Embryonic facial prominence (tissue), 1 donor: ENCODE results near the gene CSF2RB.

ENCODE experiments used
- DNase-seq: peaks from one replicate; pipeline ENCODE4 v3.0.0-alpha.2; 2016; ENCODE audit errors: extremely low spot score

The CSF2RB gene

GRCh38 chr22:36921309-36922104 lies 8.1 kb downstream of the CSF2RB start:
- DNase-seq: no peak

DNA sequence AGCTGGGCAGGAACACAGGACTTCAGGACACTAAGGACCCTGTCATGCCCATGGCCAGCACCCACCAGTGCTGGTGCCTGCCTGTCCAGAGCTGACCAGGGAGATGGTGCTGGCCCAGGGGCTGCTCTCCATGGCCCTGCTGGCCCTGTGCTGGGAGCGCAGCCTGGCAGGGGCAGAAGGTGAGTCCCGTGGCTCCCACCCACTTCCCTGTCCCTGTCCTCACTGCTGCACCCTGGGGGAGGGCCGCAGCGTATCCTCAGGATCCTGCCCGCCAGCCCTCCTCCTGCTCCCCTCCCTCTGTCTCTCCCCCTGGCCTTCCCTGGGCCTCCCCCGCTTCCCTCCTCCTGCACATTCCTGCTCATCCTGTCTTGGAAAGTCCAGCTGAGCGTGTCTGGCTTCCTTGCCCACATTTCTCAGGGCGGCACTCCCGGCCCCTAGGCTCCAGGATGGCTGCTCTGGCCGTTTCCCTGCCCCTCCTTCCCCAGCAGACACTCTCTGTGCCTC lies 8.7 kb downstream of the CSF2RB start:
- no peak for DNase-seq

- no peak for DNase-seq
Observed at GRCh38 chr22:36922711-36923110, 9.3 kb downstream of the CSF2RB start.

DNA sequence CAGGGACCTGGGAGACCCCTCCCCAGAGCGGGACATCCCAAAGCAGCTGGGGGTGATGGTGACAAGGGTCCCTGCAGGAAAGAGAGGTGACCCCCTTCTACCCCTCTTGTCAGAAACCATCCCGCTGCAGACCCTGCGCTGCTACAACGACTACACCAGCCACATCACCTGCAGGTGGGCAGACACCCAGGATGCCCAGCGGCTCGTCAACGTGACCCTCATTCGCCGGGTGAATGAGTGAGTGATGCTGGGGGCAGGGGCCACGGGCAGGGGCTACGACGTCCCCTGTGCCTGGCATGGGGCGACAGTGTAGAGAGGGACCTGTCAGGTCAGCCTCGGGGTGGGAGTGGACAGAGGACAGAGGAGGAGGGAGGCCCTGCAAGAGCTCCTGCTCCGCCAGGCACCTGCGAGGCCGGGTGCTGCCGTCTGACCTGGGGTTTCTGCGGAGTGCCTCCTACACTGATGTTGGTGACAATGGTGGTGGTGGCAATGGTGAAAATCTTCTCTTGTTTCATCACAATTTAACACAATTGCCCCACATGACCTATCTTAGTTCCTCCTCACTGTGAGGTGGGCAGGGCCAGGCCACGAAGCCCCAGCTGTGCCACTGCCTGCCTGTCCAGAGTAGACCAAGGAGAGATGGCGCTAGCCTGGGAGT lies 9.8 kb downstream of the CSF2RB start:
- no peak for DNase-seq

DNA sequence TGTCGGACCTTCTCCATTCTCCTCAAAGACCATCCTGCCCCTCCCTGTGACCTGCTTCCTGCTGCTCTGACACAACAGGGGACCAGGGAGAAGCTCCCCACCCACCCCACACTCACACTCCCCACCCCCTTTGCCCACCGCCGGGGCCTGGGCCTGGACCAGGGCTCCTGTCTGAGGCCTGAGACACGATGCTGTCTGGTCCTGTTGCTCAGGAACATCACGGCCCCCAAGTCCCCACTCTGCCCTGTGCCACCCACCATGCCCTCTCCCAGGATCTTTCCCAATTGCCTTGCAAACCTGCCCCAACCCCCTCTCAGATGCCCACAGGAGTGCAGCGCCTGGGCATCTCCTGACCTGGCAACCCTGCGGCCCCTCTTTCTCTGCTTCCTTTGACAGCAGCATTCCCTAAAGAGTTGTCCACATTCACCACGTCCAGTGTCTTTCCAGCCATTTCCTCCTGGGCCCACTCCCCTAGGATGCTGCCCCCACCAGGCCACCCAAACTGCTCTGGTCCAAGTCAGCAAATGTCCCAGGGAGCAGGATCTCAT lies 10.8 kb downstream of the CSF2RB start:
- DNase-seq: no peak

- no peak for DNase-seq
Observed at GRCh38 chr22:36925388-36926290, 12.2 kb downstream of the CSF2RB start.

GRCh38 chr22:36926309-36926708 lies 12.9 kb downstream of the CSF2RB start:
- no peak for DNase-seq

GRCh38 chr22:36926721-36927435 lies 13.4 kb downstream of the CSF2RB start:
- DNase-seq: no peak

- DNase-seq: no peak
Observed at GRCh38 chr22:36927671-36928070, 14.2 kb downstream of the CSF2RB start.

DNA sequence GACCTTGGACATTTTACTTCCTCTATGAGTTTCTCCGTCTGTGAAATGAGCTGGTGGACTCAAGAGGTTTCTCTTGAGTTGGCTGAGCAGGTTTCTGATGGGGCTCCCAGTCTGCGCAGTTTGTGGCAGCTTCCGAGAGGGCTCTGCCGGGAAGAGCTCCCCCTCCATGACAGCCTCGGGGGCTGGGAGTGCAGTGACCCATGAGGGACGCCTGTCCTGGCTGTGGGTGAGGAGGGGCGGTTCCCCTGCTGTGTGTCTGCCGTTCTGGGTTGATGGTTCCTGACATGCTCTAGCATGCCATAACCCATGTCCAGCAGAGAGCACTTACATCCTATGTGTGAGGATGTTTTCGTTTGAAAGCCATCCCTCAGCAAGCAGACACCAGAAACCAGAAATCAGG lies 14.8 kb downstream of the CSF2RB start:
- DNase-seq: no peak

GRCh38 chr22:36928786-36929535 lies 15.5 kb downstream of the CSF2RB start:
- no peak for DNase-seq

- DNase-seq: no peak
Observed at GRCh38 chr22:36929621-36930020, 16.2 kb downstream of the CSF2RB start.

DNA sequence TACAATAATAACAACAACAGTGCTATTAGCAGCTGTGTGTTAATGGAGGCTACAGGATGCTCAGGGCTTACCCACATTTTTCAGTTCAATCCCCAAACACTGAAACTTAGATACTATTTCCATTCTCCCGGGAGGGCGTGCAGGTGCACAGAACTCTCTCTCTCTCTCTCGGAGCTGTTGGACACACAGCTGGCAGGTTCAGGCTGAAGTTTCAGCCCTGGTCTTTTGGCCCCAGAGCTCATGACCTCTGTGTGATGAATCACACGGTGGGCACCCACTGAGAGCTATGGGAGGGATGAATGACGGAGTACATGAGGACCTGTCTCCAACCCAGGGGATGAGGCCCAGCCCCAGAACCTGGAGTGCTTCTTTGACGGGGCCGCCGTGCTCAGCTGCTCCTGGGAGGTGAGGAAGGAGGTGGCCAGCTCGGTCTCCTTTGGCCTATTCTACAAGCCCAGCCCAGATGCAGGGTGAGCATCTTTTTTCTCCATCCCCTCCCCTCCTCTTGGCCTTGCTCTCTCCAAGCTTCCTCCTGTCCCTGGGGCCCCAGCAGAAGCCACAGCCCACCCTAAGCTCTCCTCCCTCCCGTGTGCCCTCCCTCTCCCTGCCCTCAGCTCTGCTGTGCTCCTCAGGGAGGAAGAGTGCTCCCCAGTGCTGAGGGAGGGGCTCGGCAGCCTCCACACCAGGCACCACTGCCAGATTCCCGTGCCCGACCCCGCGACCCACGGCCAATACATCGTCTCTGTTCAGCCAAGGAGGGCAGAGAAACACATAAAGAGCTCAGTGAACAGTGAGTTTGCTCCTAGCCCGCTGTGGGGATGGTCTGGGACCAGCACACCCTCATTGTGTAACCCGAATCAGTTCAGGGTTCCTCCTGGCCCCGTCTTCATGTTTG lies 16.9 kb downstream of the CSF2RB start:
- DNase-seq: no peak

DNA sequence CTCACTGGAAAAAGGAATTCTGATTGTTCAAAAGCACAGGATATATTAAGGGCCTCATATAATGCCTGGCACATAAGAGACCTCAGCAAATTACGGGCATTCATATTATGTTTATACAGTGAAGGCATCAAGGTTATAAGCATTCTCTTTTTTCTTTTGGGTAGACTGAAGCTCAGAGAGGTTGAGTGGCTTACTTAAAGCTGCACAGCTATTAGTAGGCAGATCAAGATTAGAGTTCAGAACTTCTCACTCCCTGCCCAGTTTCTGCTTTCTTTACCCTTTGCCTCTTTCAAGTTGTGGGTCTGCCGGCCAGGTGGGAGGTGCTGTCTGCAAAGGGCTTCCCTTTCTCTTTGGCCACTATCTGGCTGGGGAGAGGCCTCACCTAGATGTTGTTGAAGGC lies 18.0 kb downstream of the CSF2RB start:
- no peak for DNase-seq

- DNase-seq: no peak
Observed at GRCh38 chr22:36933629-36934417, 20.4 kb downstream of the CSF2RB start.

- no peak for DNase-seq
Observed at GRCh38 chr22:36934418-36935312, 21.2 kb downstream of the CSF2RB start.

DNA sequence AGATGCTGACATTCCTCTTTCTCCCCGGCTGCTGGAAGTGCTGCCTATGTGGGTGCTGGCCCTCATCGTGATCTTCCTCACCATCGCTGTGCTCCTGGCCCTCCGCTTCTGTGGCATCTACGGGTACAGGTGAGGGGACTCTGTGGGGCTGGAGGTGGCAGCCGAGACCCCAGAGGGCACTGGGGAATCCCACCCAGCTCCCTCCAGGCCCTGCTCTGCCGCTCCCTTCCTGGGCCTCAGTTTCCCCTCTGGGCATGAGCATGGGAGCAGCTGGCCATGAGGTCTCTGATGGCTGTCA lies 21.8 kb downstream of the CSF2RB start:
- no peak for DNase-seq

GRCh38 chr22:36935694-36936093 lies 22.3 kb downstream of the CSF2RB start:
- DNase-seq: no peak
